SK-N-SH treated with all-trans-retinoic acid at 6 μM for 48 hours (cell line): ENCODE data around the gene NUBPL.

Experiments
- ZC3H10 ChIP-seq: fragments of 250-450 bp; sonication (Bioruptor Pico); IDR thresholded peaks from 2 replicates; pipeline ENCODE4 v1.5.1; 2021; ENCODE audit warnings: mild to moderate bottlenecking, moderate library complexity
- ZFP3 ChIP-seq: fragments of 250-450 bp; sonication (Bioruptor Pico); IDR thresholded peaks from 2 replicates; pipeline ENCODE4 v1.5.0; 2020; ENCODE audit warnings: mild to moderate bottlenecking, moderate library complexity
- ZFP30 ChIP-seq: fragments of 450-650 bp; formaldehyde crosslinking; IDR thresholded peaks from 2 replicates; pipeline ENCODE4 v1.5.0; 2022; ENCODE audit warnings: mild to moderate bottlenecking, moderate library complexity

DNA sequence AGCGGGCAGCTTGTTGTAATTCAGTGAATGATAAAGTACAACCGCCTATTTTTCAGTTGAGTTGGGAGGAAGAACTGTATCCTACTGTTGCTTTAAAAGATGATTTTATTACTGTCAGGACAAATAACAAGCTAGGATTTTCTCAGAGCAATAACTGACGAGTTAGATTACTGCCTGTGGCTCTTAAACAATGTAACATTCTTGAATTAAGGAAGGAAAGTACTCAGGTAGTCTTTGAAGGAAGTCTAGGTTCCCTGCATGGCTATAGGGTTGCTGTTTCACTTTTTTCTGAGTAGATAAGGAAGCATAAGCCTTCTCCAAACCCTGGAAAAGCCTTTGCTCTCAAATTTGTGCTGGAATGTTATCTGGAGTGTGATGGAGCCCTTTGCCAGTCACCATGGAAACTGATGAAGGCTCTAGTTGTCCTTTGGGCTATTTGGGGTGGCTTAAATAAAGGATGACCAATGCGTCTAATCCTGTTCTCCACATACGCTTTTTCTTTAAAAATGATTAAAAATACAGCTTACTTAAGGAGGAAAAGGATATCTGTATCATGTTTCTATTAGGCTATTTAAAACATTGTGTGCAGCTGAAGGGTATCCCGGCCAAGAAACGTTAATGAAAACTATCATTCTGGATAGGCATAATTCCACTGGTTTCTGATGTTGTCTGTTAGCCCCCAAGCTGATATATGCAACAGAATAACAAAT, 17.7 kb downstream of the NUBPL start:
- TF ChIP-seq ZFP30, result no peak
- no peak for TF ChIP-seq ZC3H10
- TF ChIP-seq ZFP3 (CRISPR knock-in tag), result no peak
